NCI-H2029 (cell line): ENCODE measurements around the gene SPINT1.
A peak's percentile ranks its signal among the peaks of the same experiment; 100 is the strongest.

Experiments used
- DNase-seq: peaks from one replicate; lab custom pipeline; 2025; lab: John Stamatoyannopoulos, UW

SPINT1 gene

GRCh38 chr15:40892447-40893012 is 48.7 kb downstream of the SPINT1 start:
- no peak for DNase-seq

DNA sequence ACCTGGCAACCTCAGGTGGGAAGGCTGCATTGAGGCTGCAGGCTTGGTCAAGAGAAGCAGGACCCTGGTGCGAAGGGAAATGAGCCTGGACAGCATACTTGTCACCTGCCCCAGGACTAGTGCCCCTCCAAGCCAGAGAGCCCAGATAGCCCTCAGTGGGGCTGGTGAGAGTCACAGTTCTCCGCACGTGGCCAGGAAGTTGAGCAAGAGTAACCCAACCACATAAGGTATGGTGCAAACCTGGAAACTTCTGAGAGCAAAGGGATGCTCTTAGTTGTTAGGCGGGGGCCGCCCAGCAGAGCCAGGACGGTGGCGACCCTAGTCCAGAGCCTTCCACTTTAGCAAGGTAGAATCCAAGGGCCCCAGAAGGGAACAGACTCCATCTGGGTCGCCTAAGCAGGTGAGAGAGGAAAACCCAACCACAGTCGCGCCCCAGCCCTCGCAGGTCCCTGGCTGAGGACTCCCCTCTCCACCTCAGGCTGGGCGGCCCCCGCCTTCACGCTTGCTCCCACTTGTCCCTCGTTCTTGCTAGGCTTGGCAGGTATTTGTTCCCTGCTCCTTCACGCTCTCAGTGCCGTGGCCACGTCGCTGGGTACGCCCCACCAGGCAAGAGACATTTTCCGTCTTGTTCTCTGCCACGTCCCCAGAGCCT is 49.3 kb downstream of the SPINT1 start:
- no peak for DNase-seq

- peak; percentile 86 for DNase-seq
Measured at GRCh38 chr15:40893733-40894680, 50.2 kb downstream of the SPINT1 start, which contains the start of gene VPS18. VPS18 (plus strand) TSS chr15:40894450; CDS start chr15:40894769, 319 bp downstream.

DNA sequence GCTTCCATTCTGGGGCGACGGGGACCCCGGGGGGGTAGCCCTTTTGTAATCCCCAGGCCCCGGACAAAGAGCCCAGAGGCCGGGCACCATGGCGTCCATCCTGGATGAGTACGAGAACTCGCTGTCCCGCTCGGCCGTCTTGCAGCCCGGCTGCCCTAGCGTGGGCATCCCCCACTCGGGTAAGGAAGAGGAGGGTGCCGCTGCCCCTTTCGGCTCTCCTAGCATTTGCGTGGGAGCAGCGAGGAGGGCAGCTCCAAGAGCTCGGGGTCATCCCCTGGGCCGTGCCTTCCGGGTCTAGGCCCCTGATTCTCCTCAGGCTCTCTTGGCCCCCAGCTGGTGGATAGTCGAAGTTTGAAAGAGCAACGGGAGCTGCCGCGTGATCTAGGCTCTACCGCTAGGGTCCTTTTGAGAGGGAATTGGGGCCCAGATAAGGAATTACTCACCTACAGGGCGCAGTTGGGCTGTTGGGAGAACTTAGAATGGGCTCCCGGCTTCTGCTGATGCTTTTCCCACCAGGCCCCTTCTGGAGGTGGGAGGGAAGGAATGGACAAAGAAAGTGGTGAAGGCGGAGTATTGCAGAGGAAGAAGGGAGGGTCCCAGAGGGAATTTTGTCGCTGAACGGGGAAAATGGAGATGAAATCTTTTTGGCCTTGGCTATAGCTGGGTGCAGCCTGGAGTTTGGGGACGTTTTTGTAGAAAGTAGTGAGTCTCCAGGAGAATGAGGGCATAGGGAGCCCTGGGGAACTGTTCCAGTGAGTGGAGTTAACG is 51.0 kb downstream of the SPINT1 start:
- no peak for DNase-seq

- no peak for DNase-seq
Measured at GRCh38 chr15:40899536-40900207, 55.8 kb downstream of the SPINT1 start.

GRCh38 chr15:40900256-40901052 is 56.6 kb downstream of the SPINT1 start:
- no peak for DNase-seq

GRCh38 chr15:40901053-40901443 is 57.2 kb downstream of the SPINT1 start:
- no peak for DNase-seq

- DNase-seq: no peak
Measured at GRCh38 chr15:40902605-40903561, 59.0 kb downstream of the SPINT1 start.

DNA sequence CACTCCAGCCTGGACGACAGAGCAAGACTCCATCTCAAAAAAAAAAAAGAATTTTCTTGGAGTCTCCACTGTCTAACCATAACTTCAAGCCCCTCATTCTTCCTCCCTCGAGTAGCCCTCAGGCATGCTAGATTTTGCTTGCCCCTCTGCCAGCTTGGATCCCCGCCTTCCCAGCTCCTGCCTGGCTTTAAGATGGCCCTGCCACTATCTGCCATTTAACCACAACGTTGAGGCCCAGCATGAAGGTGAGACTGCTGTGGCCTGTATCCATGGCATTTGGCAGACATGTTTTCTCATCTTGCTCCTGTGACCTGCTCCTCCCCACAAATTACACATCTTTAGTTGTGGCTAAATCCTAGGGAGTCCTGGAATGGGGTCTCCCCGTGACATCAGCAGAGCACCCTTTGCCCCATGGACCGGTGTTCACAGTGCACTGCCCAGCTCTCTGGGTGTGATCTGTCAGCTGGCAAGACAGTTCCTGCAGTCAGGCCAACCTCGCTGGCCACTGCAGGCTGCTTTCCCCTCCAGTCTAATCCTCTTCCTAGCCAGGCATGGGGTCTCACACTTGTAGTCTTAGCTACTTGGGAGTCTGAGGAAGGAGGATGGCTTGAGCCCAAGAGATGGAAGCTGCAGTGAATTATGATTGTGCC is 60.8 kb downstream of the SPINT1 start:
- DNase-seq: no peak

DNA sequence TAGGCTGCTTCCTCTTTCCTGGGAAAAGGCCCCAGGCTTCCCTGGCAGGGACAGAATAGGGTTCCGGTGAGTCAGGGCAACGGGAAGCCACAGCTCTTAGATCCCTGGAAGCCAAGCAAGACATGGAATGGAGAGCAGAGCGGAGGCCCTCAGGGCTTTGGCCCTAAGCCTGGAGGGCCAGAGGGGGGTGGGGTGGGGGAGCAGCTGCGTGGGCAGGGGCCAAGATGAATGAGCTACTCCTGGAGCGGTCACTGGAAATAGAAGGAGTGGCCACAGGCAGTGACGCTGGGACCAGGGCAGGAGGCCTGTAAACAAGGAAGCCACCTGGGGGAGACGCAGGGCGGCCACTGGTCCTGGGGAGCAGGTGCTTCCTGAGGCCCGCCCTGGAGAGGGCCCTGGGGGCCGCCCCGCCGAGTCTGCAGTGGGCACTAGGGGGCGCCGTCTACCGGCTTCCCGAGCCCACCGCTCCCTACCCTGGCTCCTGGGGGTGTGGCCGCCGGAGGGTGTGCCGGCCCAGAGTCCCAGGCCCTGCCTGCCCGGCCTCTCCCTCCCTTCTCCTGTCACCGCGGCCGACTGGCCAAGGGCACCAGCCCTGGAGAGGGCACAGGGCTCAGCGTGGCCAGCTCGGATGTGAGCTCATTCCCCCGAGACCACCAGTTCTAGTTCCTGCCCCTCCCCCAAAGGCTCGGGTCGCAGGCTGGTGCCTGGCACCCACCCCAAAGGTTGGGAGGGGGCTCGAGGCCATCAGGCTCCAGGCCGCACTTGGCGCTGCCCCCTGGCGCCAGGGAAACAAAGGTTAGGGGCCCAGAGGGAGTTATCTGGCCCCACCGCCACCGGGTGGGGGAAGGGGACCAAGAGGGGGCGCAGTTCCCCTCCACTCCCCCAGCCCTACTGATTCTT is 62.5 kb downstream of the SPINT1 start:
- peak; percentile 82 for DNase-seq

GRCh38 chr15:40906991-40907802 is 63.3 kb downstream of the SPINT1 start:
- DNase-seq: peak; percentile 62
